Activated T-helper 17 cell treated with anti-CD3 and anti-CD28 coated beads, Interleukin-2, amount 50 U/mL, for 72 hours (primary cell): ENCODE data around the gene HIGD1B. TPM values are rescaled to one million over a fixed set of nuclear protein-coding genes. Genes with fewer than 3 reads are reported as not detected.
"Not testable (repeated sequence)": the region's sequence is repeated elsewhere in the genome, so short reads cannot be mapped to it uniquely, and the experiment has no call there.

Experiments used
- ATAC-seq: fragments of 150-1000 bp; cut with Tn5 transposase; replicated peaks from 2 replicates; pipeline ENCODE4 v1.10.0; 2021; ENCODE audit warnings: mild to moderate bottlenecking, moderate library complexity
- H3K27ac Mint-ChIP-seq: one replicate; pipeline ENCODE4 v1.8.0; 2022; ENCODE audit warnings: mixed read lengths
- H3K27me3 Mint-ChIP-seq: one replicate; pipeline ENCODE4 v1.8.0; 2022; ENCODE audit warnings: mixed read lengths
- H3K36me3 Mint-ChIP-seq: one replicate; pipeline ENCODE4 v1.8.0; 2022; ENCODE audit warnings: low read depth, mild to moderate bottlenecking, mixed read lengths
- H3K4me1 Mint-ChIP-seq: one replicate; pipeline ENCODE4 v1.8.0; 2022; ENCODE audit warnings: mixed read lengths
- H3K4me3 Mint-ChIP-seq: one replicate; pipeline ENCODE4 v1.8.0; 2022; ENCODE audit warnings: mild to moderate bottlenecking, mixed read lengths
- H3K9me3 Mint-ChIP-seq: one replicate; pipeline ENCODE4 v1.8.0; 2022; ENCODE audit warnings: mixed read lengths
- total RNA-seq, 2 donors: library from RNA; stranded (reverse); gene quantifications; one replicate each; pipeline ENCODE4 v1.2.3, GENCODE V29; 2022

HIGD1B gene
- total RNA-seq: not detected

DNA sequence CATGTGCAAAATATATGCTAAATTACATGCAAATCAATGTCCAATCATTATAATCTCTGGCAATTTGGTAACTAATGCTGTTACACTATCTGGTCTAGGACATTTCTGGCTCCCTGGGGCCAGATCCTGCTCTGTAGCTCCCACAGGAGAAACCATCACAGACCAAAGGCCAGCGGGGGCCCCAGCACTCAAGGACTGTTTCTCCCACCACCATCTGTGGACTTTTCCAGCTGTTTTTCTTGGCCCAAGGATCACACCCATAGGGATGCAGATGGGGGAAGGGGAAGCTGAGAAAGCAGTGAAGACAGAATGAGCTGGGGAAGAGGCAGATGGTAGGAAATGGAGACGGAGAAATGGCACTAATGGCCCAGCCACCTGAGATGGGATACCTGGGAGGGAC lies at the start of gene HIGD1B:
Gene HIGD1B, plus strand, starts transcription at position 298 of the 400 bp plus-strand sequence. CDS start 270 bp downstream, outside the sequence.
- Mint-ChIP-seq H3K27ac (peak within 1 kb of the TSS; percentile 38), H3K27me3 (no peaks in the 10 kb centered on the region), H3K36me3 (peaks cover 29% of the 10 kb centered on the region), H3K9me3 (no peaks in the 10 kb centered on the region), H3K4me1 (no peaks in the 10 kb centered on the region), H3K4me3 (no peak within 1 kb of the TSS)
- no peak for ATAC-seq

DNA sequence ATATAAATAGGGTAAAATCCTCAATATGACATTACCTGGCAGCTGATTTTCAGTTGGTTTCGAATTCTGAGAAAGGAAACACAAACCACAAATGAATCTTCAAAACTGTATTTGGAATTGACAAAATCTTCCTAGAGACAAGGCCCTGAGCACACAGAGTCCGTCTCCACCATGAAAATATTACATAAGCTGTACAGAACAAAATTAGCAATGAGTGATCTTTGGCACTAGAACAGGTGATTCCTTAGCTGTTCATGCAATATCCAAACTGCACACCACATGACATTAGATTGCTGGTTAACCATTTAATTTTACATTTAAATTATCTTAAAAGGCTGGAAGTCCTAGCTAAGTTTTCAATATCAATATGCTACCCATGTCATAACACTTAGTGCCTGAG lies 49.3 kb upstream of the HIGD1B start:
- Mint-ChIP-seq H3K9me3 (no peaks in the 10 kb centered on the region), H3K36me3 (no peaks in the 10 kb centered on the region), H3K27me3 (peaks cover 4% of the 10 kb centered on the region), H3K4me1 (no peaks in the 10 kb centered on the region), H3K4me3 (no peak overlapping the region), H3K27ac (no peak overlapping the region)
- ATAC-seq: no peak

DNA sequence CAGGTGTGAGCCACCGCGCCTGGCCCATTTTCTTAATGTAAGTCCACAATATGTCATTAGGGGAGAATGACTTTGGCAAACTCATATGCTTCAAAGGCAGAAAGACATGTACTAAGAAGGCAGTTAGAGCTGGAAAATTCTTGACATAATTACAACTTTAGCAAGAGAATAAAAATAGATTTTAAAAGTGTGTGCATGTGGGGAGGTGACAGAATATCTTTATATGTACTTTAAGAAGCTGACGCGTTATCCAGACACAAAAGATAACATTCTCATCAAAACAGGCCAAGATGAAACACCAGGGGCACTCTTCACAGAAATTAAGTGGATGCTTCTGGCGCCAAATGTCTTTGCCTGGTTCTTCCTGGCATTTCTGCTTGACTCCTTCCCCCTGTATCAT lies 45.8 kb upstream of the HIGD1B start:
- no peaks in the 10 kb centered on the region for H3K9me3 Mint-ChIP-seq
- no peak overlapping the region for H3K4me3 Mint-ChIP-seq
- H3K4me1 Mint-ChIP-seq: no peaks in the 10 kb centered on the region
- H3K27me3 Mint-ChIP-seq: peaks cover 4% of the 10 kb centered on the region
- no peaks in the 10 kb centered on the region for H3K36me3 Mint-ChIP-seq
- ATAC-seq: no peak
- no peak overlapping the region for H3K27ac Mint-ChIP-seq

DNA sequence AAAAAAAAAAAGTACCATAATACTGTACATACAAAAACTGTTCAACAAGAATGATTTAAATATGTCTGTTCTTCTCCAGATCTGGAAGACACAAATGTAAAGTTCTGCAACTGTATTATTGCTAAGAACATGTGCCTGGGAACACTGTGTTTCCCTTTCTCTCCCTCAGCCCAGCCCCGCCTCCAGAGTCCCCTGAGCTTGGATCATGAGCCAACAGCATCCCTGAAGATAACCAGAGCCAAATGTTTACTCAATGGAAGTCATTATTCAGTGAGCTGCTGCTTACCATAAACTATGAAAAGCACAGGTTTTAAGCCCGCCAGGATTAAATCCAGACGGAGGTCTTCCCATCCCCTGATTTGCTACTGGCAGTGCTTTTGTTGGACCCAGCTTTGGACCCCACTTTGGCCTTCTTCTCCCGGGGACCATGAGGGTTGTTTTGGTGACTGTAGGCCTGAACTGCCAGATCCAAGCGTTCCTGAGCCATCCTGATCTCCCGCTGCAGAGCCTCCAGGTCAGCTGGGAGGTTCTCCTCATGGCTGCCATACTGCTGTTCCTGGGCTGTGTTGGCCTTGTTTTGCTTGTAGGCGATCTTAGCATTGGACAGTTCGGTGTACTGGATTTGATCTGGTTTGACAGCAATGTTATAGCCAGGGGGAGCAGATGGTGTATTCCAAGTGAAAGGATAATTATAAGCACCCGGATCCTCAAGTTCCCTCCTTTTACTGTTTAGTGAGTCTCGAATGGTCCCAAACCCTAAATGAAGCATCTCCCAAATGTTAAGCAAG lies 43.2 kb upstream of the HIGD1B start:
- H3K4me3 Mint-ChIP-seq: no peak overlapping the region
- H3K4me1 Mint-ChIP-seq: no peaks in the 10 kb centered on the region
- H3K27ac Mint-ChIP-seq: no peak overlapping the region
- no peaks in the 10 kb centered on the region for H3K36me3 Mint-ChIP-seq
- H3K9me3 Mint-ChIP-seq: no peaks in the 10 kb centered on the region
- ATAC-seq: no peak
- peaks cover 11% of the 10 kb centered on the region for H3K27me3 Mint-ChIP-seq

DNA sequence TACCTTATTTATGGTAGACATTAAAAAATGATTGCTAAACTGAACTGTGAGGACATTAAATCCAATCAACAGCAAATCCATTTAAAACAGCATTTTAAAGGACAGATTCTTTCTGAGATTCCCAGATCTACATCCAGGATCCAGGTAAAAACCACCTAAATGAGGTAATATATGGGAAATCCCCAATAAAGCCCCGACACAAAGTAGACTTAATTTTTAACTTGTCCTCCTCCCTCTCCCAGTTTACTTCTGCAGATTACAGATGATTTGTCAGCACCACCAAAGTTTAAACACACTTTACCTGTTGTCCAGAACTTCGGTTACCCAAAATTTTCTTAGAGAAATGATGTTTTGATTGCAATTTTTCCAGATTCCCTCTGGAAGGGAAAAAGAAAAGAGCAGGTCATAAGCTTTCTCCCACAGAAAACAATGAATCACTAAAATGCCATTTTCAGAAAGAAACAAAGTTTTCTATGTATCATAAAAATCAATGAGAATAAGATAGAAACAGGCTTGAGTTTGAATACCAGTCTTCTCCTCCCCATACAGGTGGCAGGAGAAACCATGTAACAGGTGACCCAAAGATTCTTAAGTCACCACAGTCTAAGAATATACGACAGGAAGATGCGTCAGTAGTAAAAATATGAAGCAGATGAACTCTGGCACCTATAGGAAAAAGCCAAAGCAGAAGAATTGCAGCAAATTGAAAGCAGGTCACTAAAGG lies 40.4 kb upstream of the HIGD1B start:
- Mint-ChIP-seq H3K4me1 (no peaks in the 10 kb centered on the region), H3K27ac (no peak overlapping the region), H3K36me3 (no peaks in the 10 kb centered on the region), H3K9me3 (no peaks in the 10 kb centered on the region), H3K4me3 (no peak overlapping the region), H3K27me3 (peaks cover 11% of the 10 kb centered on the region)
- ATAC-seq: no peak

DNA sequence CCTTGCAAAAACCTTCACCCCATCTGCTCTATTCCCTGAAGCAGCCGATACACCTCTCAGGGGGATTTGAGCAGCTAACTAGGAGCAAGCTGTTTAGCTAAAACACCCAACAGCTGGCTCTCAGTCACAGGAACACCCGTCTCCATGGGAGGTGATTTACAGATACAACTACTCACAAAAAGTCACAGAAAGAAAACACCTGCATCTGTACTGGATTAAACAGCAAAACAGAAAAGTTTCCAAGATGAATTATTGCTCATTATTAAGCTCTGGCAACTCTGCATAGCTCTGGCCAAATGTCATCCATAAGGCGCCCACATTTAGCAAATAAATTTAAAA lies 39.9 kb upstream of the HIGD1B start:
- H3K4me1 Mint-ChIP-seq: no peaks in the 10 kb centered on the region
- no peak for ATAC-seq
- no peaks in the 10 kb centered on the region for H3K36me3 Mint-ChIP-seq
- H3K9me3 Mint-ChIP-seq: no peaks in the 10 kb centered on the region
- H3K27ac Mint-ChIP-seq: no peak overlapping the region
- H3K27me3 Mint-ChIP-seq: peaks cover 12% of the 10 kb centered on the region
- no peak overlapping the region for H3K4me3 Mint-ChIP-seq

DNA sequence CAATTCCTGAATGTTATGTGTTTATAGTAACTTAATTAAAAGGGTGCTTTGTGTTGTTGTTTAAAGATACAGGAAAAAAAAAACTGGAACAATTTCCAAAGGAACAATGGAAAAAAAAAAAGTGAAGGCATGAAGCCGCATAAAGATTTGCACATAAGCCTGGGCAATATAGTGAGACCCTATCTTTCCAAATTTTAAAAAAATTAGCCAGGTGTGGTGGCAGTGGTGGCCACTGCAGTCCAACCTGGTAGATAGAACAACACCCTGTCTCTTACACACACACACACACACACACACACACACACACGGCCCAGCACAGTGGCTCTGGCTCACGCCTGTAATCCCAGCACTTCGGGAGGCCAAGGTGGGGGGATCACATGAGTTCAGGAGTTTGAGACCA lies 39.5 kb upstream of the HIGD1B start:
- no peaks in the 10 kb centered on the region for H3K36me3 Mint-ChIP-seq
- no peak overlapping the region for H3K27ac Mint-ChIP-seq
- ATAC-seq: no peak
- peaks cover 16% of the 10 kb centered on the region for H3K27me3 Mint-ChIP-seq
- H3K4me1 Mint-ChIP-seq: no peaks in the 10 kb centered on the region
- no peak overlapping the region for H3K4me3 Mint-ChIP-seq
- no peaks in the 10 kb centered on the region for H3K9me3 Mint-ChIP-seq

DNA sequence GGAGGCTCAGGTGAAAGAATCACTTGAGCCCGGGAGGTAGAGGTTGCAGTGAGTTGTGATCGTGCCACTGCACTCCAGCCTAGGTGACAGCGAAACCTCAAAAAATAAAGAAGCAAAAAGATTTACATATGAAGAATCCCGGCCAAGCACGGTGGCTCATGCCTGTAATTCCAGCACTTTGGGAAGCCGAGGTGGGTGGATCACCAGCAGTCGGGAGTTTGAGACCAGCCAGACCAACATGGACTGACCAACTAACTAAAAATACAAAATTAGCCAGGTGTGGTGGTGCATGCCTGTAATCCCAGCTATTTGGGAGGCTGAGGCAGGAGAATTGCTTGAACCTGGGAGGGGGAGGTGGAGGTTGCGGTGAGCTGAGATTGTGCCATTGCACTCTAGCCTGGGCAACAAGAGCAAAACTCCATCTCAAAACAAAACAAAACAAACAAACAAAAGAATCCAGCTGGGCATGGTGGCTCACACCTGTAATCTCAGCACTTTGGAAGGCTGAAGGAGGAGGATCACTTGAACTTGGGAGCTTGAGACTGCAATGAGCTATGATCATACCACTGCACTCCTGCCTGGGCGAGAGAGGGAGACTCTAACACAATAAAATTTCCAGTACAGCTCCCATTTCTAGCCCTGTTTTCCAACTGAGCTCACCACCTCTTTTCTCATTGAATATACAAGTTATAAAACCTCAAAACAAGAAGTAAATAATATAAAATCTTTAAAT lies 38.9 kb upstream of the HIGD1B start:
- H3K9me3 Mint-ChIP-seq, H3K4me1 Mint-ChIP-seq, ATAC-seq, H3K36me3 Mint-ChIP-seq, H3K4me3 Mint-ChIP-seq, H3K27ac Mint-ChIP-seq: not testable (repeated sequence)
- peaks cover 16% of the 10 kb centered on the region for H3K27me3 Mint-ChIP-seq

DNA sequence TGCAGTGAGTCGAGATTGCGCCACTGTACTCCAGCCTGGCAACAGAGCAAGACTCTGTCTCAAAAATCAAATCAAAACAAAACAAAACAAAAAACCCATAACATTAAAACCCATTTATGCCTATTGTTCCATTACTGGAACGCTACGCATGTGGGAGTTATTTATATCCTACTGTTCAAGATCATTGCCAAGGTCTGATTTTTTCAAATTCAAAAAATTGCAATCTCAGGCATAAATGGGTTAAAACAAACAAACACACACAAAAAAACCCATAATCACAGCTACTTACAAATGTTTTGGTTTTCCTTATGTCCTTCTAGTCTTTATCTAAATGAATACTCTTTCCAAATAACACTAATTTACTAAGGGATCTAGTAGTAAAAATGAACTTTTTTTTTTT lies 35.4 kb upstream of the HIGD1B start:
- Mint-ChIP-seq H3K9me3 (no peaks in the 10 kb centered on the region), H3K36me3 (no peaks in the 10 kb centered on the region), H3K4me3 (no peak overlapping the region), H3K27me3 (peaks cover 8% of the 10 kb centered on the region), H3K27ac (no peak overlapping the region), H3K4me1 (no peaks in the 10 kb centered on the region)
- ATAC-seq: no peak

DNA sequence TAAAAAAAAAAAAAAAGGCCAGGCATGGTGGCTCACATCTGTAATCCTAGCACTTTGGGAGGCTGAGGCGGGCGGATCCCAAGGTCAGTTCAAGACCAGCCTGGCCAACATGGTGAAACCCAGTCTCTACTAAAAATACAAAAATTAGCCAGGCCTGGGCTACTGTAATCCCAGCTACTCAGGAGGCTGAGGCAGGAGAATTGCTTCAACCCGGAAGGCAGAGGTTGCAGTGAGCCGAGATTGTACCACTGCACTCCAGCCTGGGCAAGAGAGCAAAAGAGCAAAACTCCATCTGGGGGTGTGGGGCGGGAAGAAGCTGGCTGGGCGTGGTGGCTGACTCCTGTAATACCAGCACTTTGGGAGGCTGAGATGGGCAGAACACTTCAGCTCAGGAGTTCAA lies 29.2 kb upstream of the HIGD1B start:
- not testable (repeated sequence) for ATAC-seq, H3K4me1 Mint-ChIP-seq, H3K36me3 Mint-ChIP-seq, H3K27me3 Mint-ChIP-seq, H3K27ac Mint-ChIP-seq, H3K9me3 Mint-ChIP-seq, H3K4me3 Mint-ChIP-seq

DNA sequence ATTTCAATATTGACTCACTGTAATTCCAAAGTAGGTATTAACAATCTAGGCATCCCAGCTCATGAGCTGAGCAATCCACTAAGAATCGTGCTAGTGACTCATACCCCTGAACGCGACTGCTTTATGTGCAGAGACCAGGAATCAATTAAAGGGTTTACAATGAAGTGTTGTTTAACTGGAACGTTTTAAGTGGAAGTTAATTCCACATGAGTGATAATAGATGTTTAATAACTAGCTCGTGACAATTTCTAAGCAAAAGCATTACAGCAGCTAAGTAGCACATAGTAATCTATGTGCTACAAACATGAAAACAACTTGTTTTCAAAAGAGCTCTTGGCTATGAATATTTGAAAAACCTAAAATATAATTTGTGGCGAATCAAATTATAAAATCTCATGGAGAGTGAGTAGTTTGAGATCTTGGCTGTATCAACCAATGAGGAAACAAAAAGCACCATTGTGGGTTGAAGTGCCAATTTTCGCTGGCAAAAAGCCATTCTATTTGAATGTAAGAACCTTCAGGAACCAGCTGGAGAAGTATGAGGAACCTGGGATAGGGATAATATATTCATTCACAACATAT lies 27.0 kb upstream of the HIGD1B start:
- H3K4me3 Mint-ChIP-seq: no peak overlapping the region
- ATAC-seq: no peak
- H3K4me1 Mint-ChIP-seq: no peaks in the 10 kb centered on the region

DNA sequence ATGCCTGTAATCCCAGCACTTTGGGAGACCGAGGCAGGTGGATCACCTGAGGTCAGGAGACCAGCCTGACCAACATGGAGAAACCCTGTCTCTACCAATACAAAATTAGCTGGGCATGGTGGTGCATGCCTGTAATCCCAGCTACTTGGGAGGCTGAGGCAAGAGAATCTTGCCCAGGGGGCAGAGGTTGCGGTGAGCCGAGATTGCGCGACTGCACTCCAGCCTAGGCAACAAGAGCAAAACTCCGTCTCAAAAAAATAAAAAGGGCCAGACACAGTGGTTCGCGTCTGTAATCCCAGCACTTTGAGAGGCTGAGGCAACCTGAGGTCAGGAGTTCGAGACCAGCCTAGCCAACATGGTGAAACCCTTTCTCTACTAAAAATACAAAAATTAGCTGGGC lies 22.4 kb upstream of the HIGD1B start:
- H3K4me3 Mint-ChIP-seq, H3K9me3 Mint-ChIP-seq, H3K36me3 Mint-ChIP-seq, ATAC-seq, H3K27ac Mint-ChIP-seq, H3K4me1 Mint-ChIP-seq: not testable (repeated sequence)
- H3K27me3 Mint-ChIP-seq: peaks cover 24% of the 10 kb centered on the region

More for the DNA sequence above, 27.0 kb upstream of the HIGD1B start:
- Mint-ChIP-seq H3K36me3 (no peaks in the 10 kb centered on the region), H3K9me3 (no peaks in the 10 kb centered on the region), H3K27ac (no peak overlapping the region), H3K27me3 (peaks cover 3% of the 10 kb centered on the region)

DNA sequence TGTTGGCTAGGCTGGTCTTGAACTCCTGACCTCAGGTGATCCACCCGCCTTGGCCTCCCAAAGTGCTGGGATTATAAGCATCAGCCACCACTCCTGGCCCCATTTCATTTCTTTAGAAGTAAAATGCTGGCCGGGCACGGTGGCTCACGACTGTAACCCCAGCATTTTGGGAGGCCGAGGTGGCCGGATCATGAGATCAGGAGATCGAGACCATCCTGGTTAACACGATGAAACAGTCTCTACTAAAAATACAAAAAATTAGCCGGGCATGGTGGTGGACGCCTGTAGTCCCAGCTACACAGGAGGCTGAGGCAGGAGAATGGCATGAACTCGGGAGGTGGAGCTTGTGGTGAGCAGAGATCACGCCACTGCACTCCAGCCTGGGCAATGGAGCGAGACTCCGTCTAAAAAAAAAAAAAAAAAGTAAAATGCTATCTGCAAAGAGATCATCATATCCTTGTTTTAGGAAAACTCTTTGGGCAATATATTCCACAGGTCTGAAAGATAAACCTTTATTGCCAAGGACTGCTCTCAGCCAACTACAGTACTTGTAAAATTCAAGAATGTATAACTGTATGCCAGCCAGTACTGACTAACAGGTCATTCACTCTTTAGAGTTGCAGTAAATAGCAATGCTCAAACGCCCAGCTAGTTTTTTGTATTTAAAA lies 21.4 kb upstream of the HIGD1B start:
- H3K4me3 Mint-ChIP-seq: no peak overlapping the region
- H3K4me1 Mint-ChIP-seq: peaks cover 8% of the 10 kb centered on the region
- peaks cover 8% of the 10 kb centered on the region for H3K36me3 Mint-ChIP-seq
- H3K27ac Mint-ChIP-seq: no peak overlapping the region
- no peak for ATAC-seq
- peaks cover 28% of the 10 kb centered on the region for H3K27me3 Mint-ChIP-seq
- H3K9me3 Mint-ChIP-seq: no peaks in the 10 kb centered on the region

DNA sequence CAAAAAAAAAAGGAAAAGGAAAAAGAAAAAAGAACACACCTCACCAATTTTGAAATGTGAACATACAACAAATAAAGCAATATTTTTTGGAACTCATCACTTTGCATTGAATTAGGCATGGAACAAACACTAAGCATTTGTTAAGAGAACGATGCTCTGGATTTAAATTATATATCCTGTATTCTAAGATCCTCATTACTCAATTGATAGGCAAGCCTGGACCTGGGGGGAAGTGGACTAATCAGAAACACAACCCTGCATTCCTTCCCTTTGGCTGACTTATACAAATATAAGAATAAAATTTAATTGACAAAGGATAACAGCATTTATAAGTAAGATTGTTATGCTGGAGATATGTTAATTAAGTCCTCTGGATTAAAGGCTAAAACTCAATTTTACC lies 19.8 kb upstream of the HIGD1B start:
- H3K27me3 Mint-ChIP-seq: peaks cover 32% of the 10 kb centered on the region
- H3K9me3 Mint-ChIP-seq: no peaks in the 10 kb centered on the region
- H3K4me3 Mint-ChIP-seq: no peak overlapping the region
- H3K36me3 Mint-ChIP-seq: peaks cover 8% of the 10 kb centered on the region
- ATAC-seq: no peak
- H3K4me1 Mint-ChIP-seq: peaks cover 8% of the 10 kb centered on the region
- no peak overlapping the region for H3K27ac Mint-ChIP-seq
